GM13976 (cell line): Measurements from ENCODE around the gene MARCHF3.

ENCODE experiments used
- DNase-seq: peaks from one replicate; pipeline ENCODE4 v3.0.0; 2012; ENCODE audit warnings: low spot score
- CTCF ChIP-seq: IDR thresholded peaks from 2 replicates; pipeline ENCODE4 v1.5.1; 2012; ENCODE audit warnings: borderline replicate concordance, mild to moderate bottlenecking; ENCODE audit not compliant: insufficient read depth; ENCODE audit errors: extremely low read depth, missing control alignments, control extremely low read depth
- in situ Hi-C: fragments of 300-500 bp; cut with MboI; formaldehyde crosslinking; loops from one replicate; pipeline ENCODE4 v1.12.0; 2022; ENCODE audit warnings: low sequenced_read_pairs, mixed read lengths, inconsistent platforms; ENCODE audit not compliant: unreplicated experiment

MARCHF3 gene

GRCh38 chr5:127031147-127031862, 947 bp upstream of the MARCHF3 start:
- peak; percentile 56 for DNase-seq
- in situ Hi-C loops, result no loop called here
- no peak for TF ChIP-seq CTCF

- no peak for TF ChIP-seq CTCF
- peak; percentile 40 for DNase-seq
- in situ Hi-C loops, result no loop called here
Observed at GRCh38 chr5:127029581-127030258, 638 bp downstream of the MARCHF3 start.

GRCh38 chr5:127028822-127029457, 1.4 kb downstream of the MARCHF3 start:
- DNase-seq, result no peak
- in situ Hi-C loops, result no loop called here
- no peak for TF ChIP-seq CTCF

- no peak for DNase-seq
- TF ChIP-seq CTCF, result no peak
- in situ Hi-C loops, result no loop called here
Observed at GRCh38 chr5:127027539-127027938, 2.8 kb downstream of the MARCHF3 start.

GRCh38 chr5:127026166-127026565, 4.2 kb downstream of the MARCHF3 start:
- in situ Hi-C loops, result no loop called here
- no peak for DNase-seq
- TF ChIP-seq CTCF, result no peak

GRCh38 chr5:127025467-127025866, 4.9 kb downstream of the MARCHF3 start:
- in situ Hi-C loops, result no loop called here
- DNase-seq, result no peak
- no peak for TF ChIP-seq CTCF
